ENCODE results near the gene COTL1. TPM values are rescaled to one million over a fixed set of nuclear protein-coding genes. Genes with fewer than 3 reads are reported as not detected.

COTL1 gene
- total and polyA plus RNA-seq, 4 donors = 62.4 to 223 (median 142) TPM

DNA sequence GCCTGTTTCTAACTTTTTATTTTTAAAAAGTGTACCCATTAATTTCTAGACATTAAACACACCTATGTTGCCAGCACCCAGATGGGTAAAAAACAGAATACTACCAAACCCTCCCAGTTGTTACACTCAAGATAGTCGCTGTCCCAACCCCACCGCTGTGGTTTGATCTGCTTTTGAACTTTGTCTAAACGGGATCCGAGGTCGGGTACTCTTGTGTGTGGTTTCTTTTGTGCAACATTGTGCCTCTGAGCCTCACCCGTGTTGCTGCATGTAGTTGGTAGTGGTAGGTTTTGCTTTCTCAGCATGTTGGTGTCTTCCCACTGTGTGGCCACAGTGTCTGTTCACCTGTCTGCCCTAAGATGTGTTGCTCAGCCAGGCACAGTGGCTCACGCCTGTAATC lies 34.7 kb upstream of the COTL1 start:
- no peak overlapping the region for H3K9ac ChIP-seq (ENCODE audit: insufficient read depth in 1 of 2, low read length in 2 of 2)
- H3K36me3 ChIP-seq (ENCODE audit: control insufficient read depth in 4 of 4, insufficient read depth in 4 of 4, low read length in 4 of 4) = peaks cover 13 to 28% (median 15%) of the 10 kb centered on the region in 4 donors
- no peak for ATAC-seq (ENCODE audit: insufficient read depth, low FRiP score)
- no peak overlapping the region for H3K27ac ChIP-seq (ENCODE audit: low read depth in 1 of 2, low read length in 1 of 2)
- no peak for DNase-seq
- H3K4me3 ChIP-seq = no peak overlapping the region
- H3K4me1 ChIP-seq (ENCODE audit: control insufficient read depth in 5 of 5, insufficient read depth in 5 of 5, low read length in 5 of 5) = peaks cover 0 to 5% (median 3%) of the 10 kb centered on the region in 5 donors
- TF ChIP-seq, protein P1, sequence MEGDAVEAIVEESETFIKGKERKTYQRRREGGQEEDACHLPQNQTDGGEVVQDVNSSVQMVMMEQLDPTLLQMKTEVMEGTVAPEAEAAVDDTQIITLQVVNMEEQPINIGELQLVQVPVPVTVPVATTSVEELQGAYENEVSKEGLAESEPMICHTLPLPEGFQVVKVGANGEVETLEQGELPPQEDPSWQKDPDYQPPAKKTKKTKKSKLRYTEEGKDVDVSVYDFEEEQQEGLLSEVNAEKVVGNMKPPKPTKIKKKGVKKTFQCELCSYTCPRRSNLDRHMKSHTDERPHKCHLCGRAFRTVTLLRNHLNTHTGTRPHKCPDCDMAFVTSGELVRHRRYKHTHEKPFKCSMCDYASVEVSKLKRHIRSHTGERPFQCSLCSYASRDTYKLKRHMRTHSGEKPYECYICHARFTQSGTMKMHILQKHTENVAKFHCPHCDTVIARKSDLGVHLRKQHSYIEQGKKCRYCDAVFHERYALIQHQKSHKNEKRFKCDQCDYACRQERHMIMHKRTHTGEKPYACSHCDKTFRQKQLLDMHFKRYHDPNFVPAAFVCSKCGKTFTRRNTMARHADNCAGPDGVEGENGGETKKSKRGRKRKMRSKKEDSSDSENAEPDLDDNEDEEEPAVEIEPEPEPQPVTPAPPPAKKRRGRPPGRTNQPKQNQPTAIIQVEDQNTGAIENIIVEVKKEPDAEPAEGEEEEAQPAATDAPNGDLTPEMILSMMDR (IDR thresholded peaks at IDR 0.05; ENCODE audit: control extremely low read depth, extremely low read depth) = no peak
- no peaks in the 10 kb centered on the region for H3K9me3 ChIP-seq (ENCODE audit: control insufficient read depth in 4 of 4, insufficient read depth in 3 of 4, low read length in 3 of 4)
- WGBS, 2 donors = 65 to 78% methylated on average over 7 of the region's 7 CpGs
- no peaks in the 10 kb centered on the region for H3K27me3 ChIP-seq (ENCODE audit: control insufficient read depth in 3 of 3, insufficient read depth in 3 of 3, low read length in 2 of 3)

- Histone ChIP-seq H3K4me3 (no peak overlapping the region), H3K9me3 (ENCODE audit: control insufficient read depth in 4 of 4, insufficient read depth in 3 of 4, low read length in 3 of 4) (no peaks in the 10 kb centered on the region), H3K36me3 (ENCODE audit: control insufficient read depth in 4 of 4, insufficient read depth in 4 of 4, low read length in 4 of 4) (peaks cover 6 to 17% (median 7%) of the 10 kb centered on the region in 4 donors), H3K27ac (ENCODE audit: low read depth in 1 of 2, low read length in 1 of 2) (peak overlapping the region in 1 of 2 donors; percentile 41), H3K27me3 (ENCODE audit: control insufficient read depth in 3 of 3, insufficient read depth in 3 of 3, low read length in 2 of 3) (no peaks in the 10 kb centered on the region), H3K9ac (ENCODE audit: insufficient read depth in 1 of 2, low read length in 2 of 2) (no peak overlapping the region), H3K4me1 (ENCODE audit: control insufficient read depth in 5 of 5, insufficient read depth in 5 of 5, low read length in 5 of 5) (peaks cover 0 to 6% (median 5%) of the 10 kb centered on the region in 5 donors)
- WGBS, 2 donors = 88 to 95% methylated on average over 20 of the region's 20 CpGs
- DNase-seq (no peak), ATAC-seq (ENCODE audit: insufficient read depth, low FRiP score) (no peak)
- TF ChIP-seq, protein P1 (IDR thresholded peaks at IDR 0.05; ENCODE audit: control extremely low read depth, extremely low read depth) = no peak
Measured at GRCh38 chr16:84650062-84650991, 32.4 kb upstream of the COTL1 start.

GRCh38 chr16:84649511-84649861 lies 31.6 kb upstream of the COTL1 start:
- peak overlapping the region; percentile 84 for H3K4me3 ChIP-seq
- H3K36me3 ChIP-seq (ENCODE audit: control insufficient read depth in 4 of 4, insufficient read depth in 4 of 4, low read length in 4 of 4) = peaks cover 6 to 14% (median 7%) of the 10 kb centered on the region in 4 donors
- peaks cover 0 to 6% (median 5%) of the 10 kb centered on the region in 5 donors for H3K4me1 ChIP-seq (ENCODE audit: control insufficient read depth in 5 of 5, insufficient read depth in 5 of 5, low read length in 5 of 5)
- TF ChIP-seq, protein P1 (IDR thresholded peaks at IDR 0.05; ENCODE audit: control extremely low read depth, extremely low read depth) = no peak
- ATAC-seq (ENCODE audit: insufficient read depth, low FRiP score) = no peak
- peak overlapping the region; percentile 85 to 86 for H3K27ac ChIP-seq (ENCODE audit: low read depth in 1 of 2, low read length in 1 of 2)
- no peak for DNase-seq
- 60 to 78% methylated on average over 11 of the region's 11 CpGs for WGBS, 2 donors
- no peaks in the 10 kb centered on the region for H3K27me3 ChIP-seq (ENCODE audit: control insufficient read depth in 3 of 3, insufficient read depth in 3 of 3, low read length in 2 of 3)
- H3K9me3 ChIP-seq (ENCODE audit: control insufficient read depth in 4 of 4, insufficient read depth in 3 of 4, low read length in 3 of 4) = no peaks in the 10 kb centered on the region
- peak overlapping the region in 1 of 2 donors; percentile 21 for H3K9ac ChIP-seq (ENCODE audit: insufficient read depth in 1 of 2, low read length in 2 of 2)
